ENCODE measurements around the gene GREB1L.

Gene GREB1L

DNA sequence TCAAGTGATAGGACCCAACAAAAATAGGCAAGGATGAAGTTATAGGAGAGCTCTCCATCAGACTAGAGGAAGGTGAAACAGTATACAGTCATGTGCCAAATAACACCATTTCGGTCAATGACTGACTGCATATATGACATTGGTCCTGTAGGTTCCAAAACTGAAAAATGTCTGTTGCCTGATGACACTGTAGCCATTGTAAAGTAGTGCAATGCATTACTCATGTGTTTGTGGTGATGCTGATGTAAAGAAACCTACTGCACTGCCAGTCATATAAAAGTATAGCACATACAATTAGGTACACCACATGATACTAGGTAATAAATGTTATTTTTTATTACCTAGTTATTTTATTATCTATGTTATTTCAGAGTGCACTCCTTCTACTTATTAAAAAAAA is 147.9 kb downstream of the GREB1L start:
- no peak for DNase-seq
- TF ChIP-seq POLR2A (IDR thresholded peaks at IDR 0.05; ENCODE audit: low read length) (no peak), GATA1 (IDR thresholded peaks at IDR 0.05; ENCODE audit: low read depth, low read length) (no peak)

DNA sequence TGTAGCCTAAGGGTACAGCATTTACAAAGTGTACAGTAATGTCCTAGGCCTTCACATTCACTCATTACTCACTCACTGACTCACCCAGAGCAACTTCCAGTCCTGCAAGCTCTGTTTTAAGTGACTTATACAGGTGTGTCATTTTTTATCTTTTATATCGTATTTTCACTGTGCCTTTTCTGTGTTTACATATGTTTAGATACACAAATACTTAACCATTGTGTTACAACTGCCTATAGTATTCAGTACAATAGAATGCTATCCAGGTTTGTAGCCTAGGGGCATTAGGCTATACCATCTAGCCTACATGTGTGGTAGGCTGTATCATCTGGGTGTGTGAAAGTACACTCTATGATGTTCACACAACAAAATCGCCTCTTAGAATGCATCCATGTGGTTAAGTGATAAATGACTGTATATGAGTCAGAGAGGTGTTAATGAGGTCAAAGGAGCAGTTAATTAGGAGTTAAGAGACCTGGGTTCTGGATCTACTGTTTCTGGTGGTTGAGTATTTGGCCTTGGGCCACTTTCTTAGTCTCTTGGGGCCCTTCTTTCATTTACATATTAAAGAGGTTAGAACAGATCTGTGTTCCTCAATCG is 149.1 kb downstream of the GREB1L start:
- TF ChIP-seq POLR2A (IDR thresholded peaks at IDR 0.05; ENCODE audit: low read length) (no peak), GATA1 (IDR thresholded peaks at IDR 0.05; ENCODE audit: low read depth, low read length) (no peak)
- DNase-seq, result no peak

GRCh38 chr18:21393986-21394385 is 152.0 kb downstream of the GREB1L start:
- DNase-seq, result no peak

GRCh38 chr18:21398121-21398520 is 156.1 kb downstream of the GREB1L start:
- no peak for DNase-seq
- no peak for TF ChIP-seq POLR2A (IDR thresholded peaks at IDR 0.05; ENCODE audit: low read length)
- no peak for TF ChIP-seq GATA1 (IDR thresholded peaks at IDR 0.05; ENCODE audit: low read depth, low read length)

More at GRCh38 chr18:21393986-21394385, 152.0 kb downstream of the GREB1L start:
- TF ChIP-seq POLR2A (IDR thresholded peaks at IDR 0.05; ENCODE audit: low read length) (no peak), GATA1 (IDR thresholded peaks at IDR 0.05; ENCODE audit: low read depth, low read length) (no peak)

DNA sequence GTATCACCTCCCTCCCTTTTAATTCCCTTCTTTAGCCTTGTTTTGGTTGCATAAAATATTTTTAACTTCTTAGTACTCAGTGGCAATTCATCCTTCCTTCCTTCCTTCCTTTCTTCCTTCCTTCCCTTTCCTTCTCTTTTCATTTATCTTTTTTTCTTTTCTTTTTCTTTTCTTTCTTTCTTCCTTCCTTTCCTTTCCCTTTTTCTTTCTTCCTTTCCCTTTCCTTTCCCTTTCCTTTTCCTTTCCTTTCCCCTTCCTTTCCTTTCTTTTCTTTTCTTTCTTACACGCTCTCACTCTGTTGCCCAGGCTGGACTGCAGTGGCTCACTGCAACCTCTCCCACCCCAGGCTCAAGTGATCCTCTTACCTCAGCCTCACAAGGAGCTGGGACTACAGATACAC is 160.2 kb downstream of the GREB1L start:
- TF ChIP-seq POLR2A (IDR thresholded peaks at IDR 0.05; ENCODE audit: low read length) (no peak), GATA1 (IDR thresholded peaks at IDR 0.05; ENCODE audit: low read depth, low read length) (no peak)
- no peak for DNase-seq

- TF ChIP-seq POLR2A (IDR thresholded peaks at IDR 0.05; ENCODE audit: low read length) (no peak), GATA1 (IDR thresholded peaks at IDR 0.05; ENCODE audit: low read depth, low read length) (no peak)
- DNase-seq, result no peak
Measured at GRCh38 chr18:21404426-21404825, 162.4 kb downstream of the GREB1L start.

- no peak for DNase-seq
- TF ChIP-seq POLR2A (IDR thresholded peaks at IDR 0.05; ENCODE audit: low read length), result no peak
- TF ChIP-seq GATA1 (IDR thresholded peaks at IDR 0.05; ENCODE audit: low read depth, low read length), result no peak
Measured at GRCh38 chr18:21406116-21406515, 164.1 kb downstream of the GREB1L start.

DNA sequence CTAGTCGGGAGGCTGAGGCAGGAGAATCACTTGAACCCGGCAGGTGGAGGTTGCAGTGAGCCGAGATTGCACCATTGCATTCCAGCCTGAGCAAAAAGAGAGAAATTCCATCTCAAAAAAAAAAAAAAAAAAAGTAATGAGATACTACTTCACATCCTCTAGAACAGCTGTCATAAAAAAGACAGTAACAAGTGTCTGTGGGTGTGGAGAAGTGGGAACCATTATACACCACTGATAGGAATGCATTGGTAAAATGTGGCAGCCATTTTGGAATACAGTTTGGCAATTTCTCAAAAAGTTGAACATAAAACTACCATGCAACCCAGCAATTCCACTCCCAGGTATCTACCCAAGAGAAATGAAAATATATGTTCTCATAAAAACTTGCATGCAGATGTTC is 166.6 kb downstream of the GREB1L start:
- no peak for TF ChIP-seq POLR2A (IDR thresholded peaks at IDR 0.05; ENCODE audit: low read length)
- no peak for TF ChIP-seq GATA1 (IDR thresholded peaks at IDR 0.05; ENCODE audit: low read depth, low read length)
- DNase-seq, result no peak

GRCh38 chr18:21433436-21433835 is 191.4 kb downstream of the GREB1L start:
- no peak for TF ChIP-seq POLR2A (IDR thresholded peaks at IDR 0.05; ENCODE audit: low read length)
- TF ChIP-seq GATA1 (IDR thresholded peaks at IDR 0.05; ENCODE audit: low read depth, low read length), result no peak
- DNase-seq, result no peak

DNA sequence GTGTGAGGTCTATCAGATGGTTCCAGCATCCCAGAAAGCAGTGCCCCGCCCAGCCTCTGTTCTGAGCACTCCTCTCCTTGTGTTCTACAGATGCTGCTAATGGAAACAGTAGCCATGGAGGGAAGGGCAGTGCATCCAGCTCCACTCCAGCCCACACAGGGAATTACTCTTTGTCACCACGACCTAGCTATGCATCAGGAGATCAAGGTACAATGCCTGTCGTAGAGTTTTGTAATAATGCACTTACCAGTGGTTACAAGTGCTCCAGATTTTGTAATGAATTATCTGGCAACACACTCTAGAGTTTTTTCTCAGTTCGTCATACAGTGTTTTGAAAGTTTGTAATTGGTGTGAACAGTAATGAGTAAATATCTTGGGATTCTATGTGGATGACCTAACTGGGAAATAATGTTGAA is 197.4 kb downstream of the GREB1L start:
- TF ChIP-seq GATA1 (IDR thresholded peaks at IDR 0.05; ENCODE audit: low read depth, low read length), result no peak
- TF ChIP-seq POLR2A (IDR thresholded peaks at IDR 0.05; ENCODE audit: low read length), result no peak
- no peak for DNase-seq

DNA sequence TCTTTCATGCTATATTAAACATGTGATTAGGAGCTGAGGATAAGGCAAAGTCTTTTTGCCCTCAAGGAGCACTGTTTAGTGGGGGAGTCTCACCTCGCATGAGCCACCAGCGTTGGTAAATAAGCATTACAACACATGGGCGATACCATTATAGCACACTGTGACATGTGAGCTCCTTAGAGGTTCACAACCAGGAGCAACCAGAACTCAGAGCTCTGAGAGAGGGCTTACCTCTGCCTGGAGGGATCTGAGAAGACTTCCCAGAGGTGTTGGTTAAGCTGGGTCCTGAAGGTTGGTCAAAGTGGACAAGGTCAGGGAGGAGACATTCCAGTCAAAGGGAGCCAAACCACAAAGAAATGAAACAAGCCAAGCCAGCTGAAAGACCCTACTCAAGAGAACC is 199.6 kb downstream of the GREB1L start:
- TF ChIP-seq POLR2A (IDR thresholded peaks at IDR 0.05; ENCODE audit: low read length) (no peak), GATA1 (IDR thresholded peaks at IDR 0.05; ENCODE audit: low read depth, low read length) (no peak)
- no peak for DNase-seq

DNA sequence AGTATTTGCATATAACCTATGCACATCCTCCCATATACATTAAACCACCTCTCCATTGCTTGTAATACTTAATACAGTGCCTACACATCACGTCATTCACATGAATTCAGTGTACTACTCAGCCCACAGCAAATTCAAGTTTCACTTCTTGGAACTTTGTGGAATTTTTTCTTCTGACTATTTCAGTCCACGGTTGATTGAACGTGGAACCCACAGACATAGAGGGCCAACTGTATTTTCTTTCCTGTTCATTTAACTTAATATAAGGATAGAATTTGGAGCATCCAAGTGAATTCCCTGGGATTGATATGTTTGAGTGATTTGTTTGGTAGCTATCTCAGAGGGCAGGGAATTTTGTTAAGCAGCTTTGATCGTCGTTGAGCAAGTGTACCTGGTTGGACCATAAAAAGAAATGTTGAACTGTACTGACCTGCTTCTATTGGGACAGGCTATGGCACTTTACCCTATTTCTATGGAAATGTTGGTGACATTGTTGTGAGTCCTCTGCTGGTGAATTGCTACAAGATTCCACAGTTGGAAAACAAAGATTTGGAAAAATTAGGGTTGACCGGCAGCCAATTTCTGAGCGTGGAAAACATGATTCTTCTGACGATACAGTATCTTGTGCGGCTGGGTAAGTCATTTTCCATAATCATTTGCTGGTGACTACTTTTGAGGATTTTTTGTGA is 201.9 kb downstream of the GREB1L start:
- TF ChIP-seq GATA1 (IDR thresholded peaks at IDR 0.05; ENCODE audit: low read depth, low read length), result no peak
- no peak for TF ChIP-seq POLR2A (IDR thresholded peaks at IDR 0.05; ENCODE audit: low read length)
- no peak for DNase-seq

GRCh38 chr18:21444465-21445212 is 202.6 kb downstream of the GREB1L start:
- TF ChIP-seq GATA1 (IDR thresholded peaks at IDR 0.05; ENCODE audit: low read depth, low read length), result no peak
- no peak for TF ChIP-seq POLR2A (IDR thresholded peaks at IDR 0.05; ENCODE audit: low read length)
- peak; percentile 48 to 59 for DNase-seq

- TF ChIP-seq POLR2A (IDR thresholded peaks at IDR 0.05; ENCODE audit: low read length), result no peak
- TF ChIP-seq GATA1 (IDR thresholded peaks at IDR 0.05; ENCODE audit: low read depth, low read length), result no peak
- no peak for DNase-seq
Measured at GRCh38 chr18:21448299-21448698, 206.3 kb downstream of the GREB1L start.

Measured in erythroblast (primary cell).